Skeletal muscle satellite cell (primary cell): ENCODE measurements around the gene PLXNC1.

ENCODE experiments used
- H3K27me3 ChIP-seq: 2 replicates; pipeline ENCODE4 v1.7.0; 2013; ENCODE audit warnings: low read length; ENCODE audit not compliant: control insufficient read depth, insufficient read depth
- H3K36me3 ChIP-seq: 2 replicates; pipeline ENCODE4 v1.7.0; 2013; ENCODE audit warnings: mild to moderate bottlenecking, control low read depth, low read length; ENCODE audit not compliant: insufficient read depth
- H3K4me1 ChIP-seq: 2 replicates; pipeline ENCODE4 v1.7.0; 2013; ENCODE audit warnings: low read length; ENCODE audit not compliant: control insufficient read depth, insufficient read depth
- H3K4me2 ChIP-seq: 2 replicates; pipeline ENCODE4 v1.7.0; 2013; ENCODE audit warnings: mild to moderate bottlenecking, low read length
- H3K4me3 ChIP-seq: 2 replicates; pipeline ENCODE4 v1.7.0; 2013; ENCODE audit warnings: low read length
- H3K9ac ChIP-seq: 2 replicates; pipeline ENCODE4 v1.7.0; 2013; ENCODE audit warnings: mild to moderate bottlenecking, low read depth, low read length, moderate library complexity
- H3K9me3 ChIP-seq: replicated peaks from 2 replicates; pipeline ENCODE4 v1.7.0; 2013; ENCODE audit warnings: mild to moderate bottlenecking, control low read depth, low read length

PLXNC1 gene

GRCh38 chr12:94218233-94218632, 69.9 kb downstream of the PLXNC1 start:
- H3K4me1 ChIP-seq = no peaks in the 10 kb centered on the region
- no peaks in the 10 kb centered on the region for H3K9me3 ChIP-seq
- H3K9ac ChIP-seq = no peak overlapping the region
- H3K4me2 ChIP-seq = no peak overlapping the region
- H3K27me3 ChIP-seq = peaks cover 35% of the 10 kb centered on the region
- no peaks in the 10 kb centered on the region for H3K36me3 ChIP-seq
- no peak overlapping the region for H3K4me3 ChIP-seq

- Histone ChIP-seq H3K4me3 (no peak overlapping the region), H3K36me3 (no peaks in the 10 kb centered on the region), H3K9ac (no peak overlapping the region), H3K4me1 (no peaks in the 10 kb centered on the region), H3K27me3 (peaks cover 48% of the 10 kb centered on the region), H3K9me3 (no peaks in the 10 kb centered on the region), H3K4me2 (no peak overlapping the region)
Measured at GRCh38 chr12:94219622-94220302, 71.4 kb downstream of the PLXNC1 start.

GRCh38 chr12:94220804-94221203, 72.4 kb downstream of the PLXNC1 start:
- H3K27me3 ChIP-seq = peaks cover 59% of the 10 kb centered on the region
- H3K36me3 ChIP-seq = no peaks in the 10 kb centered on the region
- no peak overlapping the region for H3K4me3 ChIP-seq
- H3K9me3 ChIP-seq = no peaks in the 10 kb centered on the region
- H3K4me2 ChIP-seq = no peak overlapping the region
- H3K4me1 ChIP-seq = no peaks in the 10 kb centered on the region
- H3K9ac ChIP-seq = no peak overlapping the region

- Histone ChIP-seq H3K9me3 (no peaks in the 10 kb centered on the region), H3K4me1 (no peaks in the 10 kb centered on the region), H3K9ac (no peak overlapping the region), H3K4me2 (no peak overlapping the region), H3K27me3 (peaks cover 71% of the 10 kb centered on the region), H3K4me3 (no peak overlapping the region), H3K36me3 (no peaks in the 10 kb centered on the region)
Measured at GRCh38 chr12:94222351-94223084, 74.1 kb downstream of the PLXNC1 start.

- no peaks in the 10 kb centered on the region for H3K4me1 ChIP-seq
- no peak overlapping the region for H3K4me3 ChIP-seq
- no peak overlapping the region for H3K9ac ChIP-seq
- H3K9me3 ChIP-seq = no peaks in the 10 kb centered on the region
- H3K4me2 ChIP-seq = no peak overlapping the region
- H3K27me3 ChIP-seq = peaks cover 80% of the 10 kb centered on the region
- no peaks in the 10 kb centered on the region for H3K36me3 ChIP-seq
Measured at GRCh38 chr12:94223842-94224241, 75.5 kb downstream of the PLXNC1 start.

- H3K27me3 ChIP-seq = peaks cover 79% of the 10 kb centered on the region
- no peak overlapping the region for H3K4me3 ChIP-seq
- H3K9ac ChIP-seq = no peak overlapping the region
- H3K36me3 ChIP-seq = no peaks in the 10 kb centered on the region
- no peak overlapping the region for H3K4me2 ChIP-seq
- no peaks in the 10 kb centered on the region for H3K9me3 ChIP-seq
- no peaks in the 10 kb centered on the region for H3K4me1 ChIP-seq
Measured at GRCh38 chr12:94225506-94225905, 77.1 kb downstream of the PLXNC1 start.

- no peak overlapping the region for H3K4me3 ChIP-seq
- H3K36me3 ChIP-seq = no peaks in the 10 kb centered on the region
- H3K9me3 ChIP-seq = no peaks in the 10 kb centered on the region
- no peak overlapping the region for H3K4me2 ChIP-seq
- no peak overlapping the region for H3K9ac ChIP-seq
- no peaks in the 10 kb centered on the region for H3K4me1 ChIP-seq
- peaks cover 80% of the 10 kb centered on the region for H3K27me3 ChIP-seq
Measured at GRCh38 chr12:94225947-94226630, 77.7 kb downstream of the PLXNC1 start.

GRCh38 chr12:94227066-94227465, 78.7 kb downstream of the PLXNC1 start:
- H3K36me3 ChIP-seq = no peaks in the 10 kb centered on the region
- H3K4me2 ChIP-seq = no peak overlapping the region
- H3K9me3 ChIP-seq = no peaks in the 10 kb centered on the region
- no peaks in the 10 kb centered on the region for H3K4me1 ChIP-seq
- H3K4me3 ChIP-seq = no peak overlapping the region
- no peak overlapping the region for H3K9ac ChIP-seq
- H3K27me3 ChIP-seq = peaks cover 80% of the 10 kb centered on the region

- H3K36me3 ChIP-seq = no peaks in the 10 kb centered on the region
- H3K9ac ChIP-seq = no peak overlapping the region
- no peak overlapping the region for H3K4me2 ChIP-seq
Measured at GRCh38 chr12:94228488-94228907, 80.1 kb downstream of the PLXNC1 start.

GRCh38 chr12:94229902-94230301, 81.5 kb downstream of the PLXNC1 start:
- H3K27me3 ChIP-seq = peaks cover 79% of the 10 kb centered on the region
- no peaks in the 10 kb centered on the region for H3K9me3 ChIP-seq
- H3K4me1 ChIP-seq = no peaks in the 10 kb centered on the region
- H3K4me2 ChIP-seq = no peak overlapping the region
- no peak overlapping the region for H3K4me3 ChIP-seq
- no peaks in the 10 kb centered on the region for H3K36me3 ChIP-seq
- H3K9ac ChIP-seq = no peak overlapping the region

More at GRCh38 chr12:94228488-94228907, 80.1 kb downstream of the PLXNC1 start:
- no peaks in the 10 kb centered on the region for H3K4me1 ChIP-seq
- H3K27me3 ChIP-seq = peaks cover 83% of the 10 kb centered on the region
- H3K4me3 ChIP-seq = no peak overlapping the region
- no peaks in the 10 kb centered on the region for H3K9me3 ChIP-seq

- no peak overlapping the region for H3K9ac ChIP-seq
- no peaks in the 10 kb centered on the region for H3K9me3 ChIP-seq
- H3K36me3 ChIP-seq = no peaks in the 10 kb centered on the region
- H3K4me2 ChIP-seq = no peak overlapping the region
- H3K27me3 ChIP-seq = peaks cover 77% of the 10 kb centered on the region
- no peaks in the 10 kb centered on the region for H3K4me1 ChIP-seq
- no peak overlapping the region for H3K4me3 ChIP-seq
Measured at GRCh38 chr12:94230357-94230905, 82.1 kb downstream of the PLXNC1 start.
